OCI-LY3 (cell line): Measurements from ENCODE around the gene GRID1.

ENCODE experiments used
- H2AFZ ChIP-seq: fragments of 200-600, 300-600 bp; shearing (Covaris generic); 2 replicates; pipeline ENCODE4 v1.6.0; 2014; ENCODE audit warnings: antibody characterized with exemption, low read depth, low read length
- H3K27ac ChIP-seq: fragments of 200-600, 300-600 bp; sonication (generic); 2 replicates; pipeline ENCODE4 v1.5.1; 2014; ENCODE audit warnings: mild to moderate bottlenecking, low read length, moderate library complexity, mixed read lengths
- H3K27me3 ChIP-seq: fragments of 200-600, 300-600 bp; sonication (generic); 2 replicates; pipeline ENCODE4 v1.6.1; 2014; ENCODE audit warnings: low read depth, low read length, mixed read lengths
- H3K36me3 ChIP-seq: fragments of 200-600, 300-600 bp; sonication (generic); replicated peaks from 2 replicates; pipeline ENCODE3; 2014; ENCODE audit warnings: low read depth, low read length, mixed read lengths
- H3K4me1 ChIP-seq: fragments of 300-600, 200-600 bp; sonication (generic); 2 replicates; pipeline ENCODE4 v1.6.1; 2014; ENCODE audit warnings: low read length, mixed read lengths
- H3K4me2 ChIP-seq: fragments of 200-600, 300-600 bp; sonication (generic); 2 replicates; pipeline ENCODE4 v1.6.1; 2014; ENCODE audit warnings: low read length, mixed read lengths
- H3K4me3 ChIP-seq: fragments of 300-600, 200-600 bp; sonication (generic); 2 replicates; pipeline ENCODE4 v1.5.1; 2014; ENCODE audit warnings: antibody characterized with exemption, mild to moderate bottlenecking, low read length, moderate library complexity
- H3K79me2 ChIP-seq: fragments of 300-600, 200-600 bp; shearing (Covaris generic); 2 replicates; pipeline ENCODE4 v1.6.1; 2014; ENCODE audit warnings: mild to moderate bottlenecking, low read length, mixed read lengths
- H3K9ac ChIP-seq: fragments of 300-600, 200-600 bp; shearing (Covaris generic); 2 replicates; pipeline ENCODE4 v1.6.0; 2014; ENCODE audit warnings: mild to moderate bottlenecking, low read length, moderate library complexity
- H3K9me3 ChIP-seq: fragments of 200-600, 300-600 bp; shearing (Covaris generic); 2 replicates; pipeline ENCODE4 v1.6.1; 2014; ENCODE audit warnings: low read length, mixed read lengths; ENCODE audit not compliant: insufficient read depth
- H4K20me1 ChIP-seq: fragments of 200-600, 300-600 bp; sonication (generic); 2 replicates; pipeline ENCODE4 v1.6.1; 2016; ENCODE audit warnings: low read length, mixed read lengths; ENCODE audit not compliant: insufficient read depth
- EZH2phosphoT487 ChIP-seq: fragments of 200-600 bp; shearing (Covaris generic); IDR thresholded peaks from 2 replicates; pipeline ENCODE4 v1.6.1; 2018; ENCODE audit warnings: antibody characterized with exemption, mixed run types, low read depth
- TF ChIP-seq, protein P1 (sequence below): fragments of 200-600, 300-600 bp; sonication (generic); IDR thresholded peaks from 2 replicates; pipeline ENCODE4 v1.5.1; 2014; ENCODE audit warnings: antibody characterized with exemption, low read length, low read depth

Gene GRID1

DNA sequence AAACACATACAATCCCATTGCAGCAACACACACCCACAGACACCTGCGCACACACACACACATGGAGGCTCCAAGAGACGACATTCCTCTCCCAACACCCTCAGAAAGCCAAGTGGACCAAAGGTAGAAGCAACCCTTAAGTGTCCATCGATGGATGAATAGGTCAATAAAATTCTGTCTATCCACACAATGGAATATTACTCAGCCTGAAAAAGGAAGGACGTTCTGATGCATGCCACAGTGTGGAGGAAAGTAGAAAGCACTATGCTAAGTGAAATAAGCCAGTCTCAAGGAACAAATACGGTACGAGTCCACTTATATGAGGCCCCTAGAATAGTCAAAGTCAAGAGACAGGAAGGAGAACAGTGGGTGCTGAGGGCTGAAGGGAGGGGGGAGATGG lies 174.4 kb downstream of the GRID1 start:
- Histone ChIP-seq H4K20me1 (no peaks in the 10 kb centered on the region), H3K9me3 (no peaks in the 10 kb centered on the region), H2AFZ (no peak overlapping the region), H3K79me2 (no peaks in the 10 kb centered on the region), H3K4me2 (no peak overlapping the region), H3K27ac (no peak overlapping the region), H3K4me3 (no peak overlapping the region), H3K4me1 (no peaks in the 10 kb centered on the region), H3K9ac (no peak overlapping the region), H3K27me3 (no peaks in the 10 kb centered on the region), H3K36me3 (no peaks in the 10 kb centered on the region)
- TF ChIP-seq, protein P1, sequence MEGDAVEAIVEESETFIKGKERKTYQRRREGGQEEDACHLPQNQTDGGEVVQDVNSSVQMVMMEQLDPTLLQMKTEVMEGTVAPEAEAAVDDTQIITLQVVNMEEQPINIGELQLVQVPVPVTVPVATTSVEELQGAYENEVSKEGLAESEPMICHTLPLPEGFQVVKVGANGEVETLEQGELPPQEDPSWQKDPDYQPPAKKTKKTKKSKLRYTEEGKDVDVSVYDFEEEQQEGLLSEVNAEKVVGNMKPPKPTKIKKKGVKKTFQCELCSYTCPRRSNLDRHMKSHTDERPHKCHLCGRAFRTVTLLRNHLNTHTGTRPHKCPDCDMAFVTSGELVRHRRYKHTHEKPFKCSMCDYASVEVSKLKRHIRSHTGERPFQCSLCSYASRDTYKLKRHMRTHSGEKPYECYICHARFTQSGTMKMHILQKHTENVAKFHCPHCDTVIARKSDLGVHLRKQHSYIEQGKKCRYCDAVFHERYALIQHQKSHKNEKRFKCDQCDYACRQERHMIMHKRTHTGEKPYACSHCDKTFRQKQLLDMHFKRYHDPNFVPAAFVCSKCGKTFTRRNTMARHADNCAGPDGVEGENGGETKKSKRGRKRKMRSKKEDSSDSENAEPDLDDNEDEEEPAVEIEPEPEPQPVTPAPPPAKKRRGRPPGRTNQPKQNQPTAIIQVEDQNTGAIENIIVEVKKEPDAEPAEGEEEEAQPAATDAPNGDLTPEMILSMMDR, result no peak
- no peak for TF ChIP-seq EZH2phosphoT487

DNA sequence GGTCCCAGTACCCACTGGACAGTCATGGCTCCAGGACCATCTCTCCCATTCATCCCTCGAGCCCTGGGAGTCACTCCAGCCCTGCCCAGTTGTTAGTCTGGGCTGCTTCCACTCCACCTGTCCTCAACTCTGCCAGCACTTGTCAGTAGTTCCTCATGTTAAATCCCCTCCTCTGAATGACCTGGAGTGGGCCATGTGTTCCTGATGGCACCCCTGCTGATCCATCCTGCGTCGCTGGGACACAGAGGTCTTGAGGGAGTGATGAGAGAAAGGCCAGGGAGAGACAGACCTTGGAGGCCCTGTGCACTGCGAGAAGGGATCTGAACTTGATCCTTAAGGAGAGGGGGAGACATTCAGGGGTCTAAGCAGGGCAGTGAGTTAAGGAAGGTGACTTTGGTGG lies 174.9 kb downstream of the GRID1 start:
- Histone ChIP-seq H4K20me1 (no peaks in the 10 kb centered on the region), H3K4me1 (no peaks in the 10 kb centered on the region), H3K79me2 (no peaks in the 10 kb centered on the region), H3K36me3 (no peaks in the 10 kb centered on the region), H3K9ac (no peak overlapping the region), H2AFZ (no peak overlapping the region), H3K27me3 (no peaks in the 10 kb centered on the region), H3K4me2 (no peak overlapping the region), H3K9me3 (no peaks in the 10 kb centered on the region), H3K27ac (no peak overlapping the region), H3K4me3 (no peak overlapping the region)
- TF ChIP-seq EZH2phosphoT487, result no peak
- TF ChIP-seq, protein P1, result no peak

DNA sequence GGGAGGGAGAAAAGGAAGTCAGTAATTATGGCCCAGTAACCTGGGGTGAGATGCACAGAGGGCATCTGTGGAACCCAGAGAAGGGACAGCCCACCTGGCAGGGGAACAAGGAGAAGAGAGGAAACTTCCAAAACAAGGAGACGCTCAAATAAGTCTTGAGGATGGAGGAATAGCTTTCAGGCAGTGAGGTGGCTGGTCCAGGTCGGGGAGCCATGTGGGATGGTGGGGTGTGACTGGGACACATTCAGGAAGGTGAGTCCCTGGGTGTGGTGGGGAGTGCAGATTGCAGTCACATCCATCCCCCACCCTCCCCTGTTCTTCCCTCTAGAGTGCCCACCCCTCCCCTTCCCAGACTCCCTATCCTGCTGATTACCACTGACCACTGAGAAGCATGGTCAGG lies 175.4 kb downstream of the GRID1 start:
- Histone ChIP-seq H3K4me3 (no peak overlapping the region), H3K4me1 (no peaks in the 10 kb centered on the region), H3K9ac (no peak overlapping the region), H3K27ac (no peak overlapping the region), H4K20me1 (no peaks in the 10 kb centered on the region), H3K9me3 (no peaks in the 10 kb centered on the region), H3K36me3 (no peaks in the 10 kb centered on the region), H3K27me3 (peaks cover under 1% of the 10 kb centered on the region; the same call in 1 of the 2 replicates), H3K4me2 (no peak overlapping the region), H3K79me2 (no peaks in the 10 kb centered on the region), H2AFZ (no peak overlapping the region)
- TF ChIP-seq, protein P1, result no peak
- TF ChIP-seq EZH2phosphoT487, result no peak

DNA sequence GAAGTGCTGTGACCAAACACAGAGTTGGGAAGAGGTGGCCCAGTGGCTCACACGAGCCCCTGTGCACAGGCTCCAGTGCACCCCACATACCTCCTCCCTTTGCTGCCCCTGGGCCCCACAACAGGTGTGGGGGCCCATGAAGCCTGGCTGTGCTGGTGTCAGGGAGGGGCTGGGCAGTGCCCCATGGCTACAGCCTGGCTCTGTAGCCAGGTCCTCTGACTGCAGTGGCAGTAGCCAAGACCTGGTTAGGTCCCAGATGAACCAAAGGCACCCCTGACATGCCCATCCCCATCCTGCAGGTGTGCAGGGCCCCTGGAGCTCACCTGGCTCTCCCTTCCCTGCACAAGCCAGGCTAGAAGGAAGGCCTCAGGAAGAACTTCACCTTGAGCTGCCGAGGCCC lies 176.3 kb downstream of the GRID1 start:
- no peaks in the 10 kb centered on the region for H3K9me3 ChIP-seq
- no peak for TF ChIP-seq EZH2phosphoT487
- TF ChIP-seq, protein P1, result no peak

More for the DNA sequence above, 176.3 kb downstream of the GRID1 start:
- Histone ChIP-seq H3K27me3 (peaks cover 4% of the 10 kb centered on the region; the same call in 1 of the 2 replicates), H3K79me2 (no peaks in the 10 kb centered on the region), H3K4me3 (no peak overlapping the region), H4K20me1 (no peaks in the 10 kb centered on the region), H3K36me3 (no peaks in the 10 kb centered on the region), H3K4me1 (no peaks in the 10 kb centered on the region), H3K27ac (no peak overlapping the region), H2AFZ (no peak overlapping the region), H3K4me2 (no peak overlapping the region), H3K9ac (no peak overlapping the region)
